Stimulated activated CD8-positive, alpha-beta memory T cell treated with anti-CD3 and anti-CD28 coated beads, Interleukin-7, amount 100 ng/mL, for 4 hours (primary cell): ENCODE results near the gene ADGRB3.
"Not testable (repeated sequence)": the region's sequence is repeated elsewhere in the genome, so short reads cannot be mapped to it uniquely, and the experiment has no call there.

ENCODE experiments used
- DNase-seq, 2 donors: peaks; one replicate each; pipeline ENCODE4 v3.0.0-alpha.2; 2020; ENCODE audit warnings: low read depth in 2 of 2

The ADGRB3 gene

DNA sequence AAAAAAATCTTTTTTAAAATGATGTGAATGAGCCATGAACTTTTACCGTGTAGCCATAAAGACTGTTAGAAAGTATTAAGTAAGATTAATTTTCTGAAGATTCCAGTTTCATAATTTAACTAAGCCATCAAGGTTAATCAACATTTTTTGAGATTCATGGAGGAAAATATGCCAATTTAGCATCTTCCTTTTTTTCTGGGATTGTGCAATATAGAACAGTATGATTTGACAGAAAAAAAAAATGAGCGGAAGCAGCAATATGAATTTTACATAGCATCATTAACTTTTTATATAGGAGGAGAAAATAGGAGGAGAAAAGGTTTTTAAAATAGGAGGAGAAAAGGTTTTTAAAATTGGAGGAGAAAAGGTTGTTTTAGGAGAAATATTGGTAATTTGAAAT lies 306.3 kb downstream of the ADGRB3 start:
- no peak for DNase-seq

DNA sequence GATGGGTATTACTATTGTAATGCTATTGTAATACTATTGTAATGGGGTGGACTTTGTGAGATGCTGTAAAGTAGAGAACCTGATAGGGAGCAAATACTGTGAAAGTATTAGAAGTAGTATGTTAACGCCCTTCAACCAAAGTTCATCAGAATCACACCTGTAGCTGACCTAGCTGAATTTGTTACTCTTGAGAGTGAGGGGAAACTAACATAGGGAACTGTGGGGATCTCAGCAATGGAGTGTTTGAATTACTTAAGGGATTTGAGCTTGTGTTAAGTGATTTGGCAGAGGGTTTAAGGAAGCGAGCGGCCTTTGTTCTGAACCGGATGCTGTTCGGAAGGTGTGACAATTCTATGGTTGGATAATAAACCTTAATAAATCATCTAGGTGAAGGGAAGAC lies 312.6 kb downstream of the ADGRB3 start:
- DNase-seq, result no peak

DNA sequence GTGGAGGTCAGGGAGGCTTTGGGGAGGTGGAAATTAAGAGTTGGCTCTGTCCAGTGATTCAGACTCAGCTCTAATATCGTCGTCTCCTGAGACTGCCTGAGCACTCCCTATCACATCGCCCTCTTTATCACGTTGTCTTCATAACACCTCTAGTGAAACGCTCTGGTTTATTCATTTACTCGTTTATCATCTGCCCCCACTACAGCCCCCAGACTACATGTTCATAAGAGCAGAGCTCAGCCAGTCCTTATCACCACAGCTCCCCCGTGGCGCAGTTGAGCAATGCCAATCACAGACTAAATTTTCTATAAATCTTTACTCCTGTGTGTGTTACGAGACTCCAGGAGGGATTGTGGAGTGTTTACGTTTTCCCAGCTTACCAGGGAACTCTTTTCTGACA lies 316.2 kb downstream of the ADGRB3 start:
- no peak for DNase-seq

DNA sequence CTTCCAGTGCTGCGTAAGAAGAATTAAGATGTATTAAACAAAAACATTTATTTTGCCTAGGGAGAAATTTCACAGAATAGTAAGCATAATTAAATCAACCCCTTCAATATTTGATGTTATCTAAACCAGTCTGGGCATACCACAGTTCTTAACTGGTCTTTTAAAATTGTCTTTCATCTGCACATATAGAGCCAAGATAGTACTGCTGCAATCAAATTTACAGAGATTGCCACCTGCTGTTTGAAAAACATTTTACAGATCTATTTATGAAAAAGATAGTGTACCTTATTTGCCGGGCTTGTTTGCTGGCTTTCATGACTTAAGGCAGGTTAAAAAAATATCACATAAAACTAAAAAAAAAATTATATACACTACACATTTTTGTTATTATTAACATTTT lies 323.2 kb downstream of the ADGRB3 start:
- DNase-seq, result no peak

DNA sequence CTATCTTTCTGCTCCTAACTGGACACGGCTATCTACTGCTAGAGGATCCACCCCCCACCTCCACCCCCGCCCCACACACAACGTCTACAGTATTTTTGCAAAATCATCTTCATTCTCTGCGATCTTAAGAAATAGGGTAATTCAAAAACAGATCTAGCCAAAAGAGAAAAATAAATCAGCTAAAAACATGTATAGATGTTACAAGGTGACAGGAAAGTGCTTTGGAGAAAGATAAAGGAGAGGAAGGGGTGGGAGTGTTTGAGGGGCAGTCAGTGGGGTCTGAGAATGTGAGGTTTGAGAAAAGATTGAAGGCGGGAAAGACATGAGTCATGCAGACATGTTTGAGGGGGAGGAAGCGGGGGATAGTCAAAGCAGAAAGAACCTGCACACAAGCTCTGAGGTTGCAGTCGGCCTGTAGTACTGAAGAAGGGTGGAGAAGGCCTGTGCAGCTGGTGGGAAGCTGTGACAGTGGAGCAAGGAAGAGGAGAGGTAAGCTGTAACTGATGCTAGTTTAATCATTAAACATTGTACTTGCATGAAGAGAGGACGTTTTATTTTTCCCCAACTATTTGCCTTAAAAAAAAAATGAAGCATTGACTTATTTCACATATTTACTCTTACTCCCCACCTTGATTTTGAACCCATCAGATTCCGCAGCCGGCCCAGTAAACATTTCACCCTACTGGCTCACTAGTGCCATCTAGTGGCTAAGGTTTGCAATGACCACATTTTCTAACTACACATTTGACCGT lies 332.6 kb downstream of the ADGRB3 start:
- peak in 1 of 2 donors; percentile 1 for DNase-seq

DNA sequence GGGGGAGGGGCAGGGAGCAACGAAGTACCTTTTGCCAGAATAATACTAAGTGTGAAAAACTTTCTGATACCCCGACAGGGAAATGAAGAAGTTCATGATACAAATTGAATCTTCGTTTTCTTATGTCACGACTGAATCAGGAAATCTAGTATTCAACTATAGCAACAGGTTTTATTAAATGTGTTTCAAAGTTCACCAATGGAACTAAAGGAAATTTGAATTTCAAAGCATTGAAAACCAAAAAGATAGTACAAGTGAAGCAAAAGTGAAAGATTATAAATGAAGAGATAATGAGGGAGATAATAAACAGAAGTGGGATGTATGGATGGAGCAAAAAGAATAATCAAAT lies 333.2 kb downstream of the ADGRB3 start:
- DNase-seq, result no peak

DNA sequence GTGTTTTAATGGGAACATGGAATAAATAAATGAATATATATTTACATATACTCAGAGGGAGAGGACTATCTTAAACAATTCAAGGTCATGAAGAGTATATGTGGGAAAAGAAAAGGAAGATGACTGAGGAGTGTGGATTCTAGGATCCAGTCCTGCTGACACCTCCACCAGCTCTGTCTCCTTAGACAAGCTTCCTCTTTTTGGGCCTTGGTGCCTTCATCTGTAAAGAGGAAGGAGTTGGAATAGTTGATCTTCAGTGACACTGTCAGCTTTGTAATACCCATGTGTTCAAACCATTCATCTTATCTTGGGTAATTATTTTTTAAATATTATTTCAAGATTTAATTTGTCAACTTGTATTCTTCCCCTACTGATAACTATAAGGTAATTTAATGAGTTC lies 338.0 kb downstream of the ADGRB3 start:
- DNase-seq, result no peak

DNA sequence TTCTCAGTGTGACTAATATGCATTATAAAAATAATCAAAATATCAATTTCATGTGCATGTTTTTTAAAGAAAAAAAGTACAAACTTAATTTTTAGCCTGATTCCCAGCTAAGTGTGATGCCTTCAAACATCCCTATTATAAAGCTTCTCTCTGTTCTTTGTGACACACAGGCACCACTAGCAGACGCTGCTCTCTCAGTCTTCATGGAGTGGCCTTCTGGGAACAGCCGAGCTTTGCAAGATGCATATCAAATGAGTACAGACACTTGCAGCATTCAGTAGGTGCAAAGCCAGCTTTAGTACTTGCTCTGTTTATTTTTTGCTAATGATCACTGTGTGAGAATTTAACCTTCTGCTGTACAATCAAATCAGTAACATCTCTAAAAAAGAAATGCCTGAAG lies 340.0 kb downstream of the ADGRB3 start:
- no peak for DNase-seq

DNA sequence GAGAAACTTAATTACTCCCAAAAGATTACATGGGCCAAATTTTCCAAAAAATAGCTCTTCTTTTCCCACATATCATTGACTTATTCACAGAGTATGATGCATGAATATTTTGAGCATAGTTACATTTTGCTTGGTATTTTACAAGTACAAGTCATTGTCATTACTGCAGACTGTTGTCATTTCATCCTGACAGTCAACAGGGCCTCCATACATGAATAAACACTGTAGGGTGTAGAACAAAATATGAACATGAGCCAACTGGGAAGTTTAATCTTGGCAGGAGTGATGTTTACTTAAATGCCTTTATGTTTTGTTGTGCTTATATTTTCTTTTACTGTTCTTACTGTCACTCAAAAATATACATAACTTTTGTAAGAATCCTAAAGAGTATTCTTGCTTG lies 340.7 kb downstream of the ADGRB3 start:
- no peak for DNase-seq

DNA sequence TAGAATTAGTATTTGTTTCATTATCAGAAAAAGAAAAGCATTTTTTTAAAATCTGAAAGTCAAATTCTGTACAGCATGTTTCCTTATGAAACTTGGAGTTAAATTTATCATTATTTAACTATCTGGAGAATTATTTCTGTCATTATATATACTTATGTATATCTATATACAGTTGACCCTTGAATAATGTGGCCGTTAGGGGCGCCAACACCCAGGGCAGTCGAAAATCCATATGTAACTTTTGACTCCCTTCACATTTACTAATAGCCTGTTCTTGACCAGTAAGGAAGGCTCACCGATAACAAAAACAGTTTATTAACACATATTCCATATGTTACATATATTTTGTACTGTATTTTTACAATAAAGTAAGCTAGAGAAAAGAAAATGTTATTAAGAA lies 341.2 kb downstream of the ADGRB3 start:
- no peak for DNase-seq

DNA sequence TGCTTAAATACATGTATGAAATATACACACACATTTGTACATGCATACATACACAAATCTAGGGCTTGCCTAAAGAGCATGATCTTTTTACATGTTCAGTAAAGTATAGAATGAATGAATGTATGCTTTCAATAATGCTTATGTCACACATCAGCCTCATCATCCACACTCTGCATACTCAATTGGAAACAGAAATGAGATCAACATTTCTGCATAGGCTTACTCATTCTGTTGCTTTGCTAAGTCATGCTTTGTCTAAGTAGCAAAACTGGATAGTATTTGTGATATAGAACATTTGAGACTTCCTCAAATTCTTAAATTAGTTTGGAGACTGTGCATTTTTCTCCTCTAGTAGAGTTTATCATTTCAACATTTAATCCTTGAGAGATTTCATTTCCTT lies 343.3 kb downstream of the ADGRB3 start:
- no peak for DNase-seq

DNA sequence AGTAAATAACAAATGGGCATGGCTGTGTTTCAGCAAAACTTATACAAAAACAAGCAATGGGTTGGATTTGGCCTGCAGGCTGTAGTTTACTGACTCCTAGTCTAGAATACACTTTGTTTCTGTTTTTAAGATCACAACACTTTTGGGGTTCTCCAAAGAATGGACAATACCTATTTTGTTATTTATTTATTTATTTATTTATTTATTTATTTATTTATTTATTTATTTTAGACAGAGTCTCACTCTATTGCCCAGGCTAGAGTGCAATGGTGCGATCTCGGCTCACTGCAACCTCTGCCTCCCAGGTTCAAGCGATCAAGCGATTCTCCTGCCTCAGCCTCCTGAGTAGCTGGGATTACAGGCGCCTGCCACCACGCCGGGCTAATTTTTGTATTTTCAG lies 346.6 kb downstream of the ADGRB3 start:
- not testable (repeated sequence) for DNase-seq

DNA sequence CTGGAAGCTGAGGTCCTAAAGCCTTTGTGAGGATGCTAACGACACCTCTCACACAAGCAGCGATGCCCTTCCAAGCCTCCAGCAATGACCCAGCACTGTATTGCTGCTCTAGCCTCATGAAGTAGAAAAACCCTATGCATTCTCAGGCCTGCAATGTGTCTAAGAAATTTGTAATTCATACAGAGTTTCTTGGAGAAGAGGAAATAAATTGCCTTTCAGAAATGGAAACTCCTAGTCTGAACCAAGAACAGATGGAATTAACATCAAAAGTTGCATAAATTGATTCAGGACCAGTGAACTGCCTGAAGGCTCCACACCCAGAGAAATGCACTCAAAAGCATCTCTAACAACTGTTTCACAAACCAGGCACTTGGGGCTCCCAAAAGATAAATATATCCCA lies 353.6 kb downstream of the ADGRB3 start:
- no peak for DNase-seq

DNA sequence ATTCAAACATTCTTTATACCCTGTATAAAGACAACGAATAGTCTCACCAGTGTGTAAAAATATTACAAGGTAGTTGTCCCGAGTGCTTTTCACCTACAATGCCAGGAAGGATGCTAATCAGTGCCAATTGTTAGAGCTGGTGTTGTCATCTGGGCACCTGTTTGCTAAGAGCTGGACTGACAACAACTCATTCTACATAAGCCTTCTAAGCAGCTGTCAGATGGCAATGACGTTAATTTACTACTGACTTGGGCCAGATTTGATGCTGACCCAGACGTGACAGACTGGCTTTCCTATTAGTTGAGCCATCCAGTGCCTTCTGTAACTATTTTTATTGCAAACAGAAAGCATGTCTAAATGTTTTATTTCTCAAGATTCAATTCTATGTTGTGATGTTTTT lies 355.2 kb downstream of the ADGRB3 start:
- no peak for DNase-seq

DNA sequence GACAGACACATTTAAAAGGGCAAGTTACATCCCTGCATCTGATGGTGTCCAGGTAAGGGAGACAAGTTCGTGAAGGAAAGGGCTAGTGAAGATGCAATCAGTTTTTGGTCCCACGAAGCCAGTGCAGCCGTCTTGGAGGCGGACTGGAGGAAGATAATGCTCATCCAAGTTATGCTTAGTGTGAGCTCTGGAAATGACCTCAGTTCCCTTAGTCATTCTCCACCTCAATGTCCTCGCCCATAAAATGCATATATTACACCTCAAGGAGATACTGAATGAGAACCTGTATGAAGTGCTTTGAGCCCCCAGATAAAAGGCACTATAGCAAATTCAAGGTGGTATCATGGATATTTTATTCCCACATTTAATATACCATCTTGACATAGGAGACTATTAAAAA lies 358.8 kb downstream of the ADGRB3 start:
- DNase-seq, result no peak

DNA sequence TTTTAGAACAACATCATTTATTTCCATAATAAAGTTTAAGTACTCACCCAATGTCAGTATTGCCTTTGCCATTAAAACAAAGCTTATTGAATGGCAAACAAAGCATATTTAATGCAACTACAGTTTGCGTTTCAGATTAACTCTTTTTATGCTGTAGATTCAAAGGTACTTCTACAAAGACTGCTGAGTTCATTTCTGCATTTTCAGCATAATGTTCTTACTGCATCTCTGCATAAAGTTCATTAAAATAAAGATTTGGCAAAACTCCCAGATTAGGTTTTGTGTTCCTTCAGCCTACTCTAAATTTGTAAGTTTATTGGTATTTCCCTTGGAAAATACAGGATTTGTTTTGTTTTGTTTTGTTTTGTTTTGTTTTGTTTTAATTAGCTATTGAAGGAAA lies 359.4 kb downstream of the ADGRB3 start:
- DNase-seq, result no peak

DNA sequence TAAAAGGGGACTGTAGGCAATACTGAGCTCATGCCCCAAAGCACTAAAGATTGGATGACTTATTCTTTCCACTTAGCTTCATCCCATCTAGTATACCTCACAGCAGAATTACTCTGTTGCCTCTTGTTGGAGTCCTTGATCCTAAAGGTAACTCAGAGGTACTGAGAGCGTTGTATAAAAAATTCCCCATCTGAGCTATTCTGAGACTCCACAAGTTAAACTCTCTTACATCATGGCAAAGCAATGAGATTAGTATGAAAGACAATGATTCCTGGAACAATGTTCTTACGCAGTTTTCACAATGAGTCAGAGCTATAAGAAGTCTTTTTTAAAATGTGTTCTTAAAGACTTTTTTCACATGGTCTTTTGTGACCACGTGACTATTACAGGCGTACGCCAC lies 370.1 kb downstream of the ADGRB3 start:
- no peak for DNase-seq

DNA sequence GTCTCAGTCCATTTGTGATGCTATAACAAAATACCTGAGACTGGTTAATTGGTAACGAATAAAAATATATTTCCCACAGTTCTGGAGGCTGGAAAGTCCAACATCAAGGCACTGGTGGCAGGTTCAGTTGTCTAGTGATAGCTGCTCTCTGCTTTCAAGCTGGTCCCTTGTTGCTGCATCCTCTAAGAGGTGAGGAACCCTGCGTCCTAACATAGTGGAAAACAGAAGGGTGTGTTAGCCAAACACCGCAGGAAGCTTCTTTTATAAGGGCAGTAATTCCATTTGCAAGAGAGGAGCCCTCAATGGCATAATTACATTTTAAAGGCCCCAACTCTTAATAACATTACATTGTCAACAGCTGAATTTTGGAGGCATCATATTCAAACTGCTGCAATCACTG lies 372.7 kb downstream of the ADGRB3 start:
- no peak for DNase-seq

DNA sequence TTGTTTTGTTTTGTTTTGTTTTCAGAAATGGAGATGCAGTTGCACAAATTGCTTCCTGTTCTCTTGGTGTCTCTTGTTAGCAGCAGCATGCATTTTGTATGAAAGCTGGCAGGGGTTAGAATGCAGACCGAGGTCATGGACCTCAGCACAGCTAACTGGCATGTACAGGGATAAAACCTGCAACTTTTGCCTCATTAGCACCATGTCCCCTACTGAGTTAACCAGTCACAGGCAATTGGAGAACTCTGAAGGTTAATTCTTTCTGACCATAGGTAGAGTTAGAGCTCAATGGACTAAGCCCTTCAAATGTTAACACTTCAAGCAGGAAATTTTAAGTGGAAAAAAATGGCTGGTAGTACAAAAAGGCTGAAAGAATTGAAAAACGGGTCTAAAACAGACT lies 377.1 kb downstream of the ADGRB3 start:
- no peak for DNase-seq

DNA sequence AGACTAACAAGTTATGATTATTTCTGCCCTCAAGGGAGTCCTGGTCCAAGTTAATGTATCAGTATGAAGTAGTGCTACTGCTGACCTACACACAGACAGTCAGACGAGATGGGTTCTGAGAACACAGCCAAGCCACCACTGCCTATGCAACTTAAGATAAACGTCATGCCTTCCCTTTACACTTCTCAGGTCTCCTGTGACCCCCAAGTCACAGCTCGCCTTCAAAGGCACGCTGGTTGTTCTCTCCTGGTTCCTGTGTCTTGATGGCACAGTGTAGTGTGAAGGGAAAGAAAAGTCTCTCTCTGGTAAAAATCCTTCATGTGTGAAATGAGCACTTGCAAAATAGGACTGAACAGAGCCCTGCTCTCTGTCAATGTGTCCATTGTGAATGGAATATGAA lies 377.8 kb downstream of the ADGRB3 start:
- no peak for DNase-seq

DNA sequence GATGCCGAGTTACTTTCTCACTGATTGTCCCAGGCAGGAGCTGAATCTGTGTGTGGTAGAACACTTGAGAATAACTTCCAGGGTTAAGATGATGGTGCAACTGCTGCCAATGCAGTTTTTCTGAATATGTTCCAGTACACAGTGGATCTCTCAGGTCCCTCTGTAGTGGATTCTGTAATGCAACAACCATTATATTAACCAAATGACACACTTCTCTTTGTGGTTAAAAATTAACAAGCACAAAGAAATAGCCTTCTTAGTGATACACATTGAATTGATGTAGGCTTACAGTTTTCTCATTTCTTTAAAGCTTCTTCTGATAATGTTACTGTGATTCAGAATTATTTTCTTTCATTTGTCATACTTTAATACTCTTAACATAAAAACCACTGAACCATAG lies 383.8 kb downstream of the ADGRB3 start:
- DNase-seq, result no peak

DNA sequence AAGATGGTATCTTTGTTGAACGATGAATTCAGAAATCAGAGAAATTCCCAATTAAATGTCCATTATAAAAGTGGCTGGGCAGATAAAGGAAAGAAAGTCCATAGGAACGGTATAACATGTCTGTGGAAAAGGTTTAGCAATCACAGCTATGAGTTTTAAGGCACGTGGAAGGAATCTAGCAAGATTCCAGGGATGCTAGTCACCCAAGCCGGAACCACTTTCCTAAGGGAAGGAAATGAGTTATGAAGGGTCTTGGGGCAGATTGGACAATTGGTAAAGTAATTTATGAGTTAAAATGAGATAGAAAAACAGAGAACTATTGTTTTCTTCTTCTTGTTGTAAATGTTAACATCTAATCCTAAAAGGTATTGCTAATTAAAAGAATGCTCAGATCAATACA lies 384.8 kb downstream of the ADGRB3 start:
- DNase-seq, result no peak

DNA sequence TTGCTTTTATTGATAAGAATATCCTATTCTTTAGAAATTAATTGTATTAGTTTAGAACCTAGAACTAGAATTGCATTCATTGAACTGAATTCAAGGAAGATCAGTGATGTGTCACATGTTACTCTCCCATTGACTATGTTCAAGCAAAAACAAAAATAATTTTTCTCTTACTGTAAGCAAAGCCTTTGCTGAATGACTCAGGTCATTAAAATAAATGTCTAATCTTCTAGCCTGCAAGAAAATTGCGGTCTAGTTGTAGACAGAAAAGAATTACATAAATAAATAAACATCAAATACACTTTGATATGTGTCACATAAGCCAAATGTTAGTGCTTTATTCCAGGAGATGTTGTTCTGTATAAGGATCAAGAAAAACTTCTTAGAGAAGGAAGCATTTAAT lies 387.9 kb downstream of the ADGRB3 start:
- DNase-seq, result no peak

DNA sequence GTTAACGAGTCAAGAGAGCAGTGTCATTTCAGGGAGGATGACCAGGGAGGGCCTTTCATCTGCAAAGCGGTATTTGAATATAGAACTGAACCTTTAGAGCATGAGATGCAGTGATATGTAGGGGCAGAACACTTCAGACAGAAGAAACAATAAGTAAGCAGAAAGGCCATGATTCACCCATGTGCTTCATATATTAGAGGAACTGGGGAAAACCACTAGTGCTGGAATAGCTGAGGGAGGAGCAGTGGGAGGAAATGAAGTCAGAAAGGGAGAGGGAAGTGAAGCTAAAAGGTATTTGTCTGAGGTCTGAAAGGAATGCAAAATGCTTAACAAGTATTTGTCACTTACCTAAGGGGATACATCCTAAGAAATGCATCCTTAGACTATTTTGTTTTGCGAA lies 391.2 kb downstream of the ADGRB3 start:
- no peak for DNase-seq

DNA sequence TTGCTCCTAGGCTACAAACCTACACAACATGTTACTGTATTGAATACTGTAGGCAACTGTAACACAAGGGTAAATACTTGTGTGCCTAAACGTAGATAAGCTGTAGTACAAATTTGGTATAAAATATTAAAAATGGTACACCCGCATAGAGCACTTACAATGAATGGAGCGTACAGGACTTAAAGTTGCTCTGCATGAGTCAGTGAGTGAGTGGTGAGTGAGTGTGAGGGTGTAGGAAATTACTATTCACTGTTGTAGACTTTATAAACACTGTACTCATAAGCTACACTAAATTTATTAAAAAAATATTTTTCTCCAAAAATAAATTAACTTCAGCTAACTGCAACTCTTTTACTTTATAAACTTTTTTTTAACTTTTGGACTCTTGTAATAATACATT lies 391.6 kb downstream of the ADGRB3 start:
- DNase-seq, result no peak
